Measurements from ENCODE around the gene SST.
"Not testable (repeated sequence)": the region's sequence is repeated elsewhere in the genome, so short reads cannot be mapped to it uniquely, and the experiment has no call there.

The SST gene

GRCh38 chr3:187681756-187682155 lies 11.6 kb upstream of the SST start:
- not testable (repeated sequence) for DNase-seq

DNA sequence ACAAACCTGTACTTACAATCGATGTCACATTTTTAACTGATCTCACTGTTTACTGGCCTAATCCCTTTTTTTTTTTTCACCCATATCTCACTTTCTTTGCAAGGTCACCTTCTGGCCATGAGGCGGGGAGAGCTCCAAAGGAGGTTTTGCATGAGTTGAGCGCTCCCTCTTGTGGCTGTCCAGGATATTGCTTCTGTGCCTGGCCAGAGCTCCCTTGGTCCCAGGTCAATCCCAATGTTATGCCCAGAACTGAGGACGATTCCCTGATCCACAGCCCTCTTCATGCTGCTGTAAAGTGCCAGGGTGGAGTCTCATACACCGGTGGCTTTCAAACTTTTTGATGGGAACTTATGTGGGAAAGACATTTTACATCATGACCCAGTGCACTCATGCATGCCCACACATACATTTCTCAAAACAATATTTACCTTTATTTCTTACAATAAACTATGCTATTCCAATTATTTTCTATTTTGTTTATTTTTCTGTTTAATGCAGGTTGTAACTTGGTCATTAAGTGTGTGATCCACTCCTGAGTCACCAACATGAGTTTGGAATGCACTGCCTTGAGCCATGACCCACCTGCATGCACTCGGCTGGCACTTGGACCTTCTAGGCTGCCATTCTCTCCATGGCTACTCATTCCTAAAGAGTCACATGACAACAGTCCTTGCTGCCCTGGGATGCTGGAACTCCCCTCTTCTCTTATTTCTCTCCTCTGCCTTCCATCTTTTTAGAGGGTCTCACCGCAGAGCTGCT lies 9.6 kb upstream of the SST start:
- peak; percentile 50 for DNase-seq

- peak; percentile 51 for DNase-seq
Observed at GRCh38 chr3:187678726-187679268, 8.6 kb upstream of the SST start.

GRCh38 chr3:187677604-187678003 lies 7.4 kb upstream of the SST start:
- no peak for DNase-seq

DNA sequence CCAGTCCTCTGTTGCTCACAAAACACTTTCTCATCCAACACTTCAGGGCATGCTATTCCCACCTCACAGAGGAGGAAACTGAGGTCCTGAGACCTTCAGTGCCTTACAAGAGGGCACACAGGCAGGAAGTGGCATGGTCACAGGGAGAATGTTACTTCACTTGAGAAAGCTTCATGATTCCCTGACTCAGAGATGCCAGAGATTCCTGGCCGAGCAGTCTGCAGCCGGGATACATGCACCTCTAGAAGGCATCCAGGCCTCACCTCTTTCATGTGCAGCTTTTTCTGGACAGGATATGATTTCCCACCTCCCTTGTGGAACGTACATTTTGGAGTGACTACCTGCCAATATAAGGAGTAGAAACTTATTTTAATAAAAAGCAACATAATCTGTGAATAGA lies 2.8 kb upstream of the SST start:
- no peak for DNase-seq

DNA sequence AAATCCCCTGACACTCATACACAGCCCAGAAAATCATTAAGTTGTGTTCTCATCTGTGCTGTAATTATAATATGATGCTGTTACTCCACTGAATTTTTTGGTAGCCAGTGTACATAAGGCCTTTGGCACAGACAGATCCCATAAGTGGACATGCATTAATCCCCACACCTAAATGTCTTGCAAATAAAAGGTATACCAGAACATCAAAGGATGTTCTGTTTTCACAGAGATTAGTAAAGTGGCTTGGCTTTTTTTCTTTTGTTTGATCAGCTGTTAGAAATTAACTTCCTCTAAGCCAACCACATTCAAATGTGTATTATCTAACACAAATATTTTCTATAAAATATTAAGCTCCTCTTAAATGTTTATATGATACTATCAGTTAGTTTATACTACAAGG lies 2.7 kb downstream of the SST start:
- no peak for DNase-seq

- no peak for DNase-seq
Observed at GRCh38 chr3:187665764-187666402, 4.3 kb downstream of the SST start.

- DNase-seq = no peak
Observed at GRCh38 chr3:187665010-187665409, 5.2 kb downstream of the SST start.

DNA sequence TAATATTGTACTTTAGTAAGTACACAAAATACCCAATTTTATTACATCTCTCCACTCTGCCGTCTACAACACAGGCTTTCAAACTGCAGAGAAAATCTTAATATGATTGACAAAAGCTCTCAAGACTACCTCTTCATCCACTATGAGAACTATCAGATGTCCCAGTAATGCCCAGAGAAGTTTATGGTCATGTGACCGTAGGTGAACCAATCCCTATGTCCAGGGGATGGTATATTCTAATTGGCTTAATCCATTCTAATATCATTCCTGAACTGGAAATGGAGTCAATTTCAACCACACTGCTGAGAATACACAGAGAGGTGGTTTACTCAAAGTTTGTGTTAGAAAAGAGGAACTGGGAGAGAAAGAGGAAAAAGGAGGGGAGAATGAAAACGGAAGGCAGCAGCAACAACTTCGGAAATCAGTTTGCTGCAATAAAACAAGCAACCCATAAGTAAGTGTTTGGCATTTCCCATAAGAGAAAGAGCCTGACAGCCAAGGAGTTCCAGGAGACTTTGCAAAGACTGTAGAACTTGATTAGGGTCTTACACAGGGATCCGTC lies 7.3 kb downstream of the SST start:
- DNase-seq = peak; percentile 79

DNA sequence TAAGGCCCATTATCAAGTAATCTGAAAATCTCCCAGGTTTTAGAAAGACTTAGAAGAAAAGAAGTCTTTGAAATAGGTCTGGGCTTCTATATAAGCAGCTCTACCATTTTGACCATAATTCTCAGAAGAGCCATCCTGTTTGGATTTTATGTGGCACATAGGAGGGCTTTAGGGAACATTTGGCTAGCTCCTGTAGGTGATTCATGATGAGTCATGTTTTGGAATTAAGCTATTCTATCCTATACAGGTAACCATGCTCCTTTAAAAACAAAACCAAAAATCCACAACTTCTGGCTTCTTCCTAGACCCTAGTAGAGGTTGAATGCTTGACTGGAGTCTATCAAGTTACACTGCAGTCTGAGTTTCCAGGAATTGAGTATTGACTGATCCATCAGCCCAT lies 8.9 kb downstream of the SST start:
- no peak for DNase-seq

DNA sequence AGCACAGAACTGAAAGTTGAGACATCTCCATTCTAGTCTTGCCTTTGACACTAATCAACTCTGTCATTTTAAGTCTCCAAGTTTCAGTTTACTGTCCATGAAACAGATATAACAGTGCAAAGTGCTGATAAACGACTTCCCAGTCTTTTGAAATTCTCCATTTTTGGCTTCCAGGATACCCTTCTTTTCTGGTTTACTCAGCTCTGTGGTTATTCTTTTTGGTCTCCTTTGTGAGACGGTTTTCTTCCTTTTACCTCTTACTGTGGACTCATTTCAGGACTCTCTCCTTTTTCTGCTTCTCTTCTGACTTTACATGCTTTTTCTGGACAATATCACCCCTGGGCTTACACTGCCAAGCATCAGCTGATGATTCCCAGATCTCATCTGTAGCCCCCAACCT lies 18.9 kb downstream of the SST start:
- no peak for DNase-seq

DNA sequence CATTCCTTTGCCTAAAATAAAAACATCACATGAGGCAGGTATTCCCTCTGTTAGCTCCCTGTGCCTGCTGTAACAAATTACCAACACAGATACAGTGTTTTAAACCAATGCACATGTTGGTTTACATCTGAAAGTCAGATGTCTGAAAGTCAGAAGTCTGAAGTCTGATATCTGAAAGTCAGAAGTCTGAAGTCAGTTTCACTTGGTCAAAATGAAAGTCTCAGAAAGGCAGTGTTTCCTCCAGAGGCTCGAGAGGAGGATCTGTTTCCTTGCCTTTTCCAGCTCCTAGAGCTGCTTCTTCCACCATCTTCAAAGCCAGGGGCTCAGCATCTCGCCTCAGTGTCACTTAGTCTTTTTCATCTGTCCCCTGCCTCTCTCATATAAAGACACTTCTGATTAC lies 22.0 kb downstream of the SST start:
- no peak for DNase-seq

DNA sequence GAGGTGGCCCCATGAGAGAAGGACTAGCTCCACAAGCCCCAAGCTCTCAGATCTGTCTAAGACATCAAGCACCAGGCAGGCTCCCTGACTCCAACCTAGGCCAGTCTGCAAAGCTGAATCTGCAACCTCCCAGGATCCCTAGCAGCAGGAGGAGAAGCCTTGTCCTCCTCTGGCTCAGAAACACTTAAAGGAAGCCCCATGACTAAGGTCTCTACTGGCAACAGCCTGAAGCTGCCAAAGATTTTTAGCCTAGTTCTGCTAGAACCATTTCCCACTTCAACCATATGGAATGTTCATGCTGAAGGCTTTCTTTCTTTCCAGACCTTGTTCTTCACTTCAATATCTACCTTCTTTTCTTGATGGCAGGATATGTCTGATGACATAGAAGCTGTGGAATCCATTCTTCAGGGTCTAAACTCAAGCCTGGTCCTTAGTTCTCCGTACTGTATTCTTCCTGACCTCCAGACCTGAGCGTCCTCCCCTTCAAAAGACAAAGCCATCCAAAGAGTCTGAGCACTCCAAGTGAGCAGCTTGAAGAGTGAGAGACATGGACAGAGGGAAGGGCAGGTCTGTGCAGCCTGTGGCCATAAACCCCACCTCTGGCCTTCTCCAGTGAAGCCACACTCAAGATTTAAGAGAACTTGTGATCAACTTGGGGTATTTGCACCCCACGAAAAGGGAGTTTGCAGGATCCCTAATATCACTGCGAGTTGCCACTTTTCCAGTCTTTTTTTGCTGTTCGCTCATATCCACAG lies 23.1 kb downstream of the SST start:
- DNase-seq = no peak

- not testable (repeated sequence) for DNase-seq
Observed at GRCh38 chr3:187645379-187645778, 24.8 kb downstream of the SST start.

- DNase-seq = no peak
Observed at GRCh38 chr3:187642861-187643260, 27.3 kb downstream of the SST start.

DNA sequence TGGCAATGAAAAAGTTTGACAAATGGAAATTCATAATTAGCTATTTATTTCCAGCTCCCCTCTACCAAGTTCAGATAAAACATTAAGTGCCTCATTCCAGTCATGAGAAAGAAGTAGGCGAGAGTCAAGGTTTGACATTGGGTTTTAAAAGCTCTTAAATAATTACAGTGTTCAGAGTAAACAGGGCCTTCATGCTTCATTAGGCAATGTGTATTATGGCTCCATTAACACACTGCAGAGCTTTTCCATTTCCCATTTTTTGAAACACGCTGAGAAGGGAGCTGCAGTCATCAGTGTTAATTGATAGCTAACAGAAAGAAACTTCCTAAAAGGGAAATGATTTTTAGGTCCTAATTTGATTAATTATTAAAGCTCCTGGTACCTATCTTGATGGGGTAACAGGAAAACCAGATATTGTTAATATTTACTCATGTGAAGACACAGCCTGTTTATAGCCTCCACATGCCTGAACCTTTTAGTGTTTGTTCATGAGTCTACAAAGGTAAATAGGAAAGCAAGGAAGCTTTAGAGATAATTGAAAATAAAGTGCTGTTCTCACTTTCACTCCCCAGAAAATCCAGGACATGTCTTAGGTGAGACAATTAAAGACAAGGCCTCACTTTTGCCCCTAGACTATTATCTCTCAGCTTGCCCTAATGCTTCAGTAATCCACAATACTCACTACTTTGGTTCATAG lies 28.7 kb downstream of the SST start:
- DNase-seq = no peak

- no peak for DNase-seq
Observed at GRCh38 chr3:187640569-187641059, 29.6 kb downstream of the SST start.

GRCh38 chr3:187639927-187640568 lies 30.1 kb downstream of the SST start:
- no peak for DNase-seq

GRCh38 chr3:187636528-187636927 lies 33.7 kb downstream of the SST start:
- DNase-seq = no peak

DNA sequence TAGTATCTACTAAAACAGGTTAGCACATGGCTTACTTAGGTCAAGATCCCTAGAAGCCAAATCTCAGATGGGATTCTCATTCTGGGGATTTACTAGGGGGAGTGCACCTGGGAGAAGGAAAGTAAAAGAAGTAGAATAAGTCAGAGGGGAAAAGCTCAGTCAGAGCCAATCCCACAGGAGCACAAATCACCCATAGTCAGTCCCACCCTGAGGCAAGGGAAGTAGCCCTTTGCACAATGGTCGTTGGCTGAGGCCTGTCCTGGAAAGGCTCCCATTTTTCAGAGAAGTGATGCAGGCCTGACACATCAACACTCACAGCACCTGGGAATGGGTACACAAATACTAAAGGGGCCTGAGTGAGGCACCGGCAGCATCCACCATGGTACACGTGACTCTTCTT lies 39.8 kb downstream of the SST start:
- no peak for DNase-seq

DNA sequence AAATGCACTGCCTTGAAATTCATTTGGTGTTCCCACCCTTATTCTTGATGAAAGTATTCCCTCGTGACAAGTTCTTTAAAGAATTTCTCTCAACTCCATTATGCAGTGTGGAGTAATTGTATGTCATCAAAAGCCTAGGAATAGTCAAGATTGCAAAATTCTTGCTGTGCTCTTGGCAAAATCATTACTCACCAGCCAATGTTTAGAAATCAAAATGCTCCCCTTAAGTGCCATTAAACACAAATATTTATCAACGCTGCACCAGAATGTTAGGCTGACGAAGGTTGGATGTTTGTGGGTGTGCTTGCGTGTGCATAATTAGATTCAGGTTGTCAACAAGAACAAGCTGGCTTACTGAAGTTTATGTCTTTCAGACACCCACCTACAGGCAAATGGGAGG lies 40.5 kb downstream of the SST start:
- DNase-seq = no peak

DNA sequence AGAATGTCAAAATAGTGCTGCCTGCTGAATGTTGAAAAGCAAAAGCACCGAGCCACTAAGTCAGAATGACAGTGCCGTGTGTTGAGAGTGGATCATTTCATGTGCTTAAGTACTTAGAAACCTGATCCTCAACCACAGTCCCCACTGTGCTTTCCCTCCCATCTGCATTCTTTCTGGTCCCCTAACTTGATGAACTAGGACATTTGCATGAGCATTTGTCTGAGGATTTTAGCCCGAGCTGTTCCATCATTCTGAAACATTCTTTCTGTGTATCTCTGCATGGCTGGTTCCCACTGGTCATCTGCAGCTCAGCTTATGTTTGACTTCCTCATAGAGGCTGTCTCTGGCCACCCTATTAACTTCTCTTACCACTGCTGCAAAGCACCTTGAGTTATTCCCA lies 42.0 kb downstream of the SST start:
- DNase-seq = no peak

Measured in MV-4-11 (cell line).